H1 (cell line): ENCODE measurements around the gene OR1J4. TPM values are rescaled to one million over a fixed set of nuclear protein-coding genes. Genes with fewer than 3 reads are reported as not detected.

ENCODE experiments used
- CTCF ChIA-PET: fragments of 300-600 bp; sonication (Branson Sonifier 250); formaldehyde crosslinking; loops from one replicate; lab custom pipeline; 2021; ENCODE audit not compliant: partially characterized antibody; lab: Charles Lee
- POLR2A ChIA-PET: fragments of 300-600 bp; sonication (Branson Sonifier 250); formaldehyde crosslinking; loops from one replicate; lab custom pipeline; 2021; ENCODE audit warnings: inconsistent platforms; ENCODE audit not compliant: partially characterized antibody; lab: Charles Lee
- DNase-seq, 2 experiments: peaks; one replicate each; pipeline versions ENCODE4 v3.0.0 to v3.0.0-alpha.2; 2010 to 2022; ENCODE audit warnings: low spot score in 2 of 2, low read depth in 1 of 2, mixed read lengths in 1 of 2
- FAIRE-seq: peaks from 2 replicates; lab custom pipeline; 2011; peaks lifted over from hg19 to GRCh38; lab: Jason Lieb, UNC
- H2AFZ ChIP-seq: 2 replicates; pipeline ENCODE4 v1.8.1; 2012; ENCODE audit warnings: low read length, inconsistent platforms
- H2AK5ac ChIP-seq: 2 replicates; pipeline ENCODE4 v1.6.1; 2013; ENCODE audit warnings: low read depth, low read length
- H2BK120ac ChIP-seq: replicated peaks from 2 replicates; pipeline ENCODE3; 2013; ENCODE audit warnings: low read depth, low read length, inconsistent platforms
- H2BK12ac ChIP-seq: 2 replicates; pipeline ENCODE4 v1.6.1; 2013; ENCODE audit warnings: low read depth, low read length
- H2BK15ac ChIP-seq: 2 replicates; pipeline ENCODE4 v1.6.1; 2013; ENCODE audit warnings: low read length
- H2BK20ac ChIP-seq: 2 replicates; pipeline ENCODE4 v1.6.1; 2013; ENCODE audit warnings: low read length
- H2BK5ac ChIP-seq: 2 replicates; pipeline ENCODE4 v1.6.1; 2013; ENCODE audit warnings: low read depth, low read length
- H3K14ac ChIP-seq: 2 replicates; pipeline ENCODE4 v1.6.1; 2013; ENCODE audit warnings: inconsistent platforms; ENCODE audit not compliant: insufficient read length
- H3K18ac ChIP-seq: 2 replicates; pipeline ENCODE4 v1.6.1; 2013; ENCODE audit warnings: low read length; ENCODE audit errors: extremely low read depth
- H3K23ac ChIP-seq: 2 replicates; pipeline ENCODE4 v1.6.1; 2013; ENCODE audit warnings: inconsistent platforms; ENCODE audit not compliant: insufficient read length
- H3K23me2 ChIP-seq: 2 replicates; pipeline ENCODE4 v1.6.1; 2013; ENCODE audit warnings: low read depth, low read length
- H3K27ac ChIP-seq: 2 replicates; pipeline ENCODE4 v1.6.1; 2011; ENCODE audit warnings: low read depth, low read length, inconsistent platforms
- H3K27me3 ChIP-seq, 4 experiments: replicated peaks in 1 of 4; 1 replicate in 1 of 4; 2 replicates in 3 of 4; pipeline versions ENCODE4 v1.6.1 to v1.8.1; 2011 to 2013; ENCODE audit warnings: low read length in 3 of 4, mild to moderate bottlenecking in 3 of 4, inconsistent platforms in 2 of 4, mixed read lengths in 2 of 4, moderate library complexity in 1 of 4; ENCODE audit not compliant: control insufficient read depth in 3 of 4, insufficient read depth in 3 of 4; ENCODE audit errors: extremely low read depth in 1 of 4
- H3K36me3 ChIP-seq, 4 experiments: 2 replicates each; pipeline versions ENCODE4 v1.6.1 to v1.8.1; 2011 to 2013; ENCODE audit warnings: mild to moderate bottlenecking in 4 of 4, low read length in 3 of 4, moderate library complexity in 2 of 4, control low read depth in 1 of 4, inconsistent platforms in 1 of 4; ENCODE audit not compliant: insufficient read depth in 4 of 4, control insufficient read depth in 2 of 4
- H3K4ac ChIP-seq: replicated peaks from 2 replicates; pipeline ENCODE3; 2013; ENCODE audit warnings: low read length, low read depth, mixed read lengths, inconsistent platforms; ENCODE audit not compliant: insufficient read length
- H3K4me1 ChIP-seq, 4 experiments: replicated peaks in 1 of 4; 1 replicate in 1 of 4; 2 replicates in 3 of 4; pipeline versions ENCODE4 v1.6.1 to v1.8.1; 2011 to 2013; ENCODE audit warnings: low read length in 3 of 4, inconsistent platforms in 2 of 4, mixed read lengths in 1 of 4; ENCODE audit not compliant: insufficient read depth in 4 of 4, control insufficient read depth in 3 of 4
- H3K4me2 ChIP-seq, 2 experiments: 2 replicates each; pipeline versions ENCODE4 v1.6.1 to v1.8.1; 2011 to 2013; ENCODE audit warnings: low read depth in 2 of 2, low read length in 2 of 2, control low read depth in 1 of 2, inconsistent platforms in 1 of 2, mild to moderate bottlenecking in 1 of 2; ENCODE audit not compliant: insufficient read depth in 1 of 2
- H3K4me3 ChIP-seq, 4 experiments: fragments of 200-600, 300-600 bp in 1 of 4; sonication (generic), shearing (Covaris generic), sonication (Bioruptor Twin) in 1 of 4; 2 replicates each; pipeline versions ENCODE4 v1.5.1 to v1.8.1; 2011 to 2016; ENCODE audit warnings: low read length in 4 of 4, low read depth in 3 of 4, control low read depth in 2 of 4, inconsistent platforms in 2 of 4, mild to moderate bottlenecking in 2 of 4, mixed read lengths in 1 of 4, moderate library complexity in 1 of 4; ENCODE audit not compliant: insufficient read depth in 2 of 4; ENCODE audit errors: extremely low read depth in 1 of 4
- H3K56ac ChIP-seq: replicated peaks from 2 replicates; pipeline ENCODE3; 2013; ENCODE audit warnings: low read depth, mild to moderate bottlenecking, mixed read lengths, low read length, inconsistent platforms; ENCODE audit not compliant: insufficient read length
- H3K79me1 ChIP-seq: 2 replicates; pipeline ENCODE4 v1.6.1; 2013; ENCODE audit warnings: low read depth, low read length, control low read depth
- H3K79me2 ChIP-seq, 2 experiments: 2 replicates each; pipeline versions ENCODE4 v1.6.1 to v1.8.1; 2012 to 2013; ENCODE audit warnings: low read length in 2 of 2, mild to moderate bottlenecking in 2 of 2, inconsistent platforms in 1 of 2; ENCODE audit not compliant: insufficient read depth in 2 of 2, control insufficient read depth in 1 of 2
- H3K9ac ChIP-seq, 4 experiments: replicated peaks in 1 of 4; 1 replicate in 1 of 4; 2 replicates in 3 of 4; pipeline versions ENCODE4 v1.6.1 to v1.8.1; 2011 to 2013; ENCODE audit warnings: low read depth in 3 of 4, low read length in 3 of 4, control low read depth in 2 of 4, mild to moderate bottlenecking in 2 of 4, moderate library complexity in 2 of 4, inconsistent platforms in 1 of 4; ENCODE audit errors: extremely low read depth in 1 of 4
- H3K9me3 ChIP-seq, 2 experiments: 2 replicates each; pipeline versions ENCODE4 v1.6.1 to v1.8.1; 2012 to 2013; ENCODE audit warnings: mild to moderate bottlenecking in 2 of 2, moderate library complexity in 2 of 2, control low read depth in 1 of 2, inconsistent platforms in 1 of 2, low read depth in 1 of 2, low read length in 1 of 2, mixed read lengths in 1 of 2; ENCODE audit not compliant: insufficient read depth in 2 of 2
- H4K20me1 ChIP-seq, 2 experiments: replicated peaks in 1 of 2; 2 replicates each; pipeline versions ENCODE3 to v1.8.1; 2011 to 2013; ENCODE audit warnings: inconsistent platforms in 2 of 2, low read length in 2 of 2, mild to moderate bottlenecking in 1 of 2; ENCODE audit not compliant: insufficient read depth in 2 of 2, control insufficient read depth in 1 of 2
- H4K5ac ChIP-seq: 2 replicates; pipeline ENCODE4 v1.6.1; 2013; ENCODE audit warnings: low read length, low read depth, mixed read lengths, inconsistent platforms; ENCODE audit not compliant: insufficient read length
- H4K8ac ChIP-seq: 2 replicates; pipeline ENCODE4 v1.8.0; 2013; ENCODE audit warnings: mild to moderate bottlenecking, moderate library complexity, low read length, inconsistent platforms; ENCODE audit not compliant: insufficient read depth; ENCODE audit errors: extremely low read depth
- H4K91ac ChIP-seq: replicated peaks from 2 replicates; pipeline ENCODE3; 2013; ENCODE audit warnings: low read length, mixed read lengths, inconsistent platforms; ENCODE audit not compliant: insufficient read length
- BRCA1 ChIP-seq: IDR thresholded peaks from 2 replicates; pipeline ENCODE4 v1.6.1; 2012; ENCODE audit warnings: low read depth, low read length, improper control_type of control experiment
- CBX5 ChIP-seq: fragments of 300-800, 300-1000 bp; sonication (generic); IDR thresholded peaks from 2 replicates; pipeline ENCODE4 v1.7.1; 2016; ENCODE audit warnings: antibody characterized with exemption, low read length, low read depth
- CHD2 ChIP-seq: IDR thresholded peaks from 2 replicates; pipeline ENCODE4 v1.6.1; 2012; ENCODE audit warnings: low read length, improper control_type of control experiment
- POU5F1 ChIP-seq: IDR thresholded peaks from 2 replicates; pipeline ENCODE4 v1.6.1; 2011; ENCODE audit warnings: low read depth, mild to moderate bottlenecking, low read length, moderate library complexity
- RAD21 ChIP-seq, 2 experiments: IDR thresholded peaks in 1 of 2; conservative IDR thresholded peaks in 1 of 2; 2 replicates each; pipeline ENCODE4 v1.6.1; 2011; ENCODE audit warnings: low read depth in 2 of 2, low read length in 2 of 2, improper control_type of control experiment in 1 of 2, inconsistent platforms in 1 of 2, mild to moderate bottlenecking in 1 of 2, moderate library complexity in 1 of 2
- RFX5 ChIP-seq: IDR thresholded peaks from 2 replicates; pipeline ENCODE4 v1.6.1; 2011; ENCODE audit warnings: low read depth, low read length, improper control_type of control experiment, borderline replicate concordance
- SP4 ChIP-seq: IDR thresholded peaks from 2 replicates; pipeline ENCODE4 v1.6.1; 2012; ENCODE audit warnings: low read length, inconsistent platforms
- TEAD4 ChIP-seq: IDR thresholded peaks from 2 replicates; pipeline ENCODE4 v1.6.1; 2012; ENCODE audit warnings: low read depth, low read length, inconsistent platforms, mixed read lengths
- WGBS, 2 experiments: shearing (Covaris generic) in 1 of 2; methylation state at CpG; one replicate each; pipeline versions ENCODE4 v1.1.6 to v1.1.7; 2013 to 2015; ENCODE audit warnings: low lambda C conversion rate in 2 of 2, mixed read lengths in 2 of 2, inconsistent platforms in 1 of 2, low coverage in 1 of 2, missing lambda C conversion rate in 1 of 2; ENCODE audit not compliant: insufficient replicate concordance in 2 of 2, insufficient coverage in 1 of 2, insufficient read length in 1 of 2; ENCODE audit errors: extremely low coverage in 1 of 2, missing lambda C conversion rate in 1 of 2; 5-methylcytosine and 5-hydroxymethylcytosine counted together
- polyA plus RNA-seq, 7 experiments: library from polyadenylated mRNA; depleted of rRNA in 3 of 7; stranded (reverse) in 5 of 7; unstranded in 2 of 7; fragments of >200 nt in 5 of 7; fragments of 200-250 nt in 2 of 7; gene quantifications; 1 replicate in 5 of 7; 2 replicates in 1 of 7; 4 replicates in 1 of 7; pipeline versions ENCODE4 v1.2.1 to v1.2.3, GENCODE V29; 2011 to 2013; ENCODE audit warnings: missing spikeins in 2 of 7, mixed read lengths in 2 of 7
- total RNA-seq: library from RNA; stranded (reverse); fragmentation: NEBNext Ultra II Directional; extraction: Animal tissue kit (Norgen Biotek cat#: 25700); gene quantifications from 2 replicates; pipeline ENCODE4 v1.2.1, GENCODE V29; 2021

The OR1J4 gene
- total and polyA plus RNA-seq, 2 of the 8 experiments (the other 6 are each of a cell fraction or from before 2014, with no cell fraction given) = not detected

GRCh38 chr9:122519376-122519775, 435 bp downstream of the OR1J4 start:
- no peak overlapping the region for H2BK15ac ChIP-seq
- no peaks in the 10 kb centered on the region for H3K79me1 ChIP-seq
- DNase-seq (no peak), FAIRE-seq (no peak)
- no peaks in the 10 kb centered on the region for H4K20me1 ChIP-seq
- H3K18ac ChIP-seq = no peak overlapping the region
- H3K27me3 ChIP-seq = no peaks in the 10 kb centered on the region
- H3K27ac ChIP-seq = no peak overlapping the region
- H3K36me3 ChIP-seq = no peaks in the 10 kb centered on the region; a peak in 2 of 8 replicates
- no peak overlapping the region for H3K9ac ChIP-seq
- no peak overlapping the region for H2BK20ac ChIP-seq
- no peaks in the 10 kb centered on the region; the same call in 1 of the 2 replicates for H3K23me2 ChIP-seq
- H3K4me3 ChIP-seq = no peak overlapping the region
- H2AK5ac ChIP-seq = no peak overlapping the region
- peaks cover 65 to 83% of the 10 kb centered on the region in 2 experiments for H3K9me3 ChIP-seq
- H3K79me2 ChIP-seq = no peaks in the 10 kb centered on the region
- H2BK120ac ChIP-seq = no peak overlapping the region
- H2BK5ac ChIP-seq = no peak overlapping the region
- no peak overlapping the region for H3K23ac ChIP-seq
- H4K5ac ChIP-seq = no peak overlapping the region
- H2AFZ ChIP-seq = no peak overlapping the region
- TF ChIP-seq RFX5 (no peak), CBX5 (no peak), SP4 (no peak), CHD2 (no peak), POU5F1 (no peak), BRCA1 (no peak), RAD21 (IDR thresholded peaks at IDR 0.05 in 1 of 2, conservative IDR thresholded peaks at IDR 0.05 in 1 of 2; ENCODE audit: low read depth in 2 of 2, low read length in 2 of 2) (no peak), TEAD4 (no peak)
- H4K91ac ChIP-seq = no peak overlapping the region
- CTCF ChIA-PET = no interaction called here
- H3K4ac ChIP-seq = no peak overlapping the region
- no peak overlapping the region for H3K14ac ChIP-seq
- POLR2A ChIA-PET = no interaction called here
- H2BK12ac ChIP-seq = no peak overlapping the region
- H3K4me1 ChIP-seq = no peaks in the 10 kb centered on the region
- H3K4me2 ChIP-seq = no peak overlapping the region
- H3K56ac ChIP-seq = no peak overlapping the region
- 79% methylated on average over 3 of the region's 3 CpGs; no CpG with 5 or more reads in 1 of the 2 experiments for WGBS, 2 experiments
- no peak overlapping the region for H4K8ac ChIP-seq
